HG03432 (cell line): ENCODE data around the gene KCTD6.
A peak's percentile ranks its signal among the peaks of the same experiment; 100 is the strongest.

Experiments used
- ATAC-seq: cut with Tn5 transposase; IDR thresholded peaks from one replicate; pipeline ENCODE4 v1.9.1; 2021; ENCODE audit warnings: mild to moderate bottlenecking, moderate library complexity; ENCODE audit not compliant: unreplicated experiment

Gene KCTD6

GRCh38 chr3:58484722-58485069, 7.2 kb upstream of the KCTD6 start:
- no peak for ATAC-seq

DNA sequence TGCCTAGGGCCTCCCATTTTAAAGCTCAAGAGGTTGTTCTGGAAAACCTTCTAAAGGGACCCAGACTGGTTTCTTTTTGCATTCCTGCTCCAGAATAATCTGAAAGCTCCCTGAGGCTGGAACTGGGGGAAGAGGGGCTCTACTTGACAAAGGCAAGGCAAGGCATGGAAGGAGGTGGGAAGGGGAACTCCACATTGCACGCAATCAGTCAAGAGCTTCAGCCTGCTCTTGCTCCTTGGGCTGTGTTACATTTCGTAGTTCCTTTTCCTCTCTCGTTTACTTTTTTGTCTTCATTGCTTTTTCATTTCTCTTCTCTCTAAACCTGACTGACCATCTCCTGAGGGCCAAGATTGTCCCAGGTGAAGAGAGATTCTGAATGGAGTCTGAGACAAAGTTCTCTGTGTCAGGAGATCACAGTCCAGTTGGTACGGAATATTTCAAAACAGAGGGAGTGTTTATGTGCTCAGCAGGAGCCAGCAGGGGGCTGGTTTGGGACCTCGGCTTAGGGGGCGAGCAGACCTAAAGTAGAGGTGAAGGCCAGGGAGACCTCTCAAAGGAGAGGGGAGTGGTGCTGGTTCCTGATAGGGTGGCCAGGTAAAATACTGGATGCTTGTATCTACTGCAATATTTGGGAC, 6.0 kb upstream of the KCTD6 start:
- ATAC-seq = no peak

DNA sequence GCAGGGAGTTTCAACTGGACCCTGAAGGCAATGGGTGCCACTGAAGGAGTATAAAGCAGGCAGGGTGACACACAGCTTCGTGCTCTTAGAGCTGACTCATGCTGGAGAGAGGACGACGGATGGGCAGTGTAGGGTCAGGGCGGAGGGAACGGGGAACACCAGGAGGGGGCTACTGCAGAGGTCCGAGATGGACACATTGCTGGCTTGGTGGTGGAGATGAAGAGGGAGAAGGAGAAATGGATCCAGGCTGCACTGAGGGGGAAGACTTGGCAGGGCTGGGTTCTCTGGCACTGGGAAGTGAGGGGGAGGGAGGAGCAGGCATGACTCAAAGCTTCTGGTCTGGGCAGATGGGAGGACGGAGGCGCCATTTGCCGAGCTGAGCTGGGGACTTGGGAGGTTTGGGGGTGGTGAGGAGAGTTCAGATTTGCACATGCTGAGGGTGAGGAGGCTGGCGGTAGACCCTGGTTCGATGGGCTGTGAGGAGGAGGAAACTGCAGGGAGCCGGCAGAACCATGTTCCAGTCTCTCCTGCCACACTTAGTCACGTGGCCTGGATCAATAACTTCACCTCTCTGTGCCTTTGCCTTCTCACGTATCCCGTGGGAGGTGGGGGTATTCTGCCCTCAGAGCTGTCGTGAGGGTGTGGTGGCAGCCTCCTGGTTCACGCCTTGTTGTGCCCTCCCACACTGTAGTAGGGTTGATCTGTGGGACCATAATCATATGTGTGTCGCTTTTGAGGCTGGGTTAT, 4.6 kb upstream of the KCTD6 start:
- ATAC-seq = no peak

GRCh38 chr3:58488967-58489366, 2.9 kb upstream of the KCTD6 start:
- ATAC-seq = no peak

DNA sequence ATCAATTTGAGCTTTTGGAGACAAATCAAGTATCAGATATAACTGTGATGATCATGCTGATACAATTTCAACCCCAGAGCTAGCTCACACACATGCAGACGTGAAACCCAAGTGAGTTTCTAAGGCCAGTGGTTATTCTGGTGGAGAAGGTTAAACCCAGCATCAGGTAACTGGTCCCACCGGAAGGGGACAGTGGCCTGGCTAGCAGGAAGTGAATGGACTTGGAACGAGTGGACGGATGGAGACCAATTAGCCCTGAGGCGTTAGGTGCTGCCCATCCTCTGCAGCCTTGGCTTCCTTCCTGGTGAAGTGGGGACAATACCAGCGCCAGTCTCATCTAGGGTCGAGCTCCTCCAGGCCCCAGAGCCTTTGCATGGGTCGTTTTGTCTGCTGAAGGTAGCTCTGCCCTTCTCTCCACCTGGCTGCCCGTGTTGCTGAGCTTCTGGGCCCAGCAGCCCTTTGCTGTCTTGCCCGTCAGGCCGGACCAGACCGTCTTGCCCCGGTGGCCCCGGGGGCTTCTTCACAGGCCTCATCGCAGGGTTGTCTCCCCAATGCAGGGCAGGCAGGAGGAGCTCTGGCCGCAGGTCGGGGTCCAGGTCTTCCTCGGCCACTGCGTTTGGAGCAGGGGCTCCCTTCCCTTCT, 915 bp upstream of the KCTD6 start:
- ATAC-seq = no peak

DNA sequence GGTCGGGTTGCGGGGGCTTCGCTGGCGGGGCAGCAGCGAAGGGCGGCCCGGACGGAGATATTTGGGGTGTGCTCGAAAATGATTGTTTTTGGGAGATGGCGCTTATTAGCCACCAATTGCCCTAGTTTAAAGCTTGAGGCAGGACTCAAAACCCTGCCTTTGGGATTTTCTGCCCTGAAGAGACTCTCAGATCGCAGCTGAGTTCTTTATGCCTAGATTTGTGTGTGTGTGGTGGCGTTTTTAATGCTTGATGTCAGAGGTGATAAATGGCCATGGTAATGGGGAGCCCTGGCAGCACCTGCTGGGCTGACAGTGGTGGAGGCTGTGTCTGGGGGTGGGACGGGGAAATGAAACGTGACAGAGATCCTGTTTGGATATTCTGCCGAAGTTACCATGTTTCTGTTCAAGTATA, 604 bp downstream of the KCTD6 start:
- peak; percentile 23 for ATAC-seq

DNA sequence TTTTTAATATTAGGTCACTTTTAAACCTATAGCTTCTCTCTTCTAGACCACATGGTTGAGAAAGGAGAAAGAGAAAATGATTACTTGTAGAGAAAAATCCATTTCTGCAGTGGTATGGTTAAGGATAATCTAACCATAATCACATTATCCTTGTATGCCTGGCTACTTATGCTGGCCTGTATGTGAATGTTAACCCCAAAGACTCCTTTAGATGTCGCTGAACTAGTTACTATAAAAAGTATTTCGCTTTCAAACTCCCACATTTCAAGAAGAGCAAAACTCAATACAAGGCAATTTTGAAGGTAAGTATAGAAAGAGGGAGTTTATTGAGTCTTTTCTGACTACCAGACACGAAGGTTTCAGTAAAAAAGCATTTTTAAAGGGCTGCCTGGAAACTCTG, 2.2 kb downstream of the KCTD6 start:
- ATAC-seq = no peak

DNA sequence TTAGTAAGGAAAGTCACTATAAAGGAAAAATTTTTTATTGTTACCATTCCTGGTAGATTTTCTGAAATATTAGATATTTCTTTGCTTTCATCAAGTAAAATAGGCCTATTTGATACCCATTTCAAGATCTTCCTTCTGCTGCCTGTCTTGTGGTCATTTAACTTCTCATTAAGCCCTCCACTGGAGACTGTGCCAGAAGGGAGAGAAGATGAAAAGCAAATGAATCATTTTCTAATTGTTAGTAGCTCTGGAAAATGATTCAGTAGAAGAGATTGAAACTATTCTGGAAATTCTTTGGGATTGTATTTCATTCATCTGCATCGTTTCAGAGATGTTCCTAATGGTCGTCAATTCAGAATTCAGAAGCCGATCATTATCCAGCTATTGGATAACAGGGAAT, 3.2 kb downstream of the KCTD6 start:
- ATAC-seq = no peak

GRCh38 chr3:58496206-58496857, 4.4 kb downstream of the KCTD6 start:
- no peak for ATAC-seq

DNA sequence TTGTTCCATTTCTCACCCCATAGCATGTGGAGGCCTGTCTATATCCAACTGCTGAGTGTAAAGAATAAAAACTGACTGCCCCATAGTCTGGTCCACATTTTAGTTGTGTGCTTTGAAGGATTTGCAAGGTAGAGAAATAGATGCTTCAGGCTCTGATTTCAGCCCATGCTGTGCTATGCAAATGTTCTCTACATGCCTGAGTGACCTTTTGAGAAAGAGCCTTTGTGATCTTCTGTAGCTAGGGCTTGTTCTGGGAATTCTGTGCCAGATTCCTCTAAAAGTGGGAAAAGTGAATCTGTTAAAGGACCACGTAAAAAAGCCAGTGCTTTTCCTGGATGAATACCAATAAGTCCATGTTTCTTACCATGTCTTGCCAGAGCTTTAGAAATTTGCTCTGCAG, 5.2 kb downstream of the KCTD6 start:
- ATAC-seq = no peak

DNA sequence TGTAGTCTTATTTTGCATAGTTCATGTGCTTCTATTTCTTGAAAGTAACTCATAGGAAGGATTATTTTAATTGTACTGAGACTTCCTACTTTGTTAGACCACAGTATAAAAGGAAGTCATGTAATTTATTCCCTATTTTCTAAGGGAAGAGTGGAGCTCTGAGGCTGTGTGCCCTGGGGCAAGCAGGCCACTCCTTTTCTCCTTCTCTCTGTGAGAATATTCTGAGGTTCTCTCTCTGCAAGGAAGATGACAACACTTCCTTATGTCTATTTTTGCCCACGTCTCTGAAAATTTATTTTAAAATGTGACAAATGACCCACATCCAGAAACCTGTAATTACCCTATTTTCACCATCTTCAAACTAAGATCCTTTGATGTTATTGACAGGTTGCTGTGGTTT, 11.0 kb downstream of the KCTD6 start:
- ATAC-seq = no peak

DNA sequence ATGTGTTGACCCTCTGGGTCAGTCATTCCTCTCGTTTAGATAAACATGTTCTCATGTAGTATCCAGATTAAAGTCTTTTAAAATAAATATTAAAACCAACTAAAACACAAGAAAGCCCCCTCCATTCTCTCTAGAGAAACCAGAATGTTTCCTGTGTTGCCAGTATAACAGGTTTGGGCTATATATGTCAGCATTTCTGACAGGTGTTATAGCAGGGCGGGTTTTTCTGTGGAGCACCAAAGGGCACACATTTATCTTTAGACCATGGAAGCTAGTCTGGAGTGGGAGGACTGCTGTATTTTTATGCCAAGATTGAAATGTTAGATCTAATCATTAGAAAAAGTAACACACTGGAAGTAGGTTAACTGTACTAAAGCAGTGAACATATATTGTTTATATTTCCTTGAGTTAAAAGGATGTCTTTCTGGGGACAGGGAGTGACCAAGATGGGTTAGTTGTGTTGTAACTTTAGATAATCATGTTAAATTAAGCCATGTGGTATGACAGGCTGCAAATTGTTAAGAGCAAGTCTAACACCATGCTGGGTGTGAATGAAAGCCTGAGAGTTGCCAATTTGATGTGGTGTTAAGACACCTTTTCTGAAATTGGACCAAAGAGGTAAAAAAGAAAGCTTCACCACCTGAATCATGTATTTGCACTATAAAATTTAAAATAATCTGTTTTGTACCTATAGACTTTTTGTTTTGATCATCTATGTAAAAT, 15.6 kb downstream of the KCTD6 start:
- no peak for ATAC-seq

DNA sequence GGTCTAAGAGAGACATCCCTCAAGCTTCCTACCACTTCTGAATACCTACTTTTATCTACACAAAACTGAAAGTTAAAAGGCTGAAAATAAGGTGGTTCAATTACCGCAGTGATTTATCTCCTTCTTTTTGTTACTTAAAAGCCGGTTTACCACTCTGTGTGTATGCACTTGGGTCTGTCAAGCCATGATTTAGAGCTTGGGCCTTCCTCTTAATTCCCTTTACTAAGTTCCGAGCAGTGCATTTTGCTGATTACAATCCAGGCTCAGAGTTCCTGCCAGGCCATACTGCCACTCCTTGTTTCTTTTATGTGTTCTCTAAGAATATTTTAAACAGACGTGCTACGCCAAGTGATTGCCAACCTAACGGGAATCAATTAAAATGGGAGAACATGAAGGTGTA, 16.5 kb downstream of the KCTD6 start:
- ATAC-seq = no peak

- ATAC-seq = no peak
These were observed 22.5 kb downstream of the KCTD6 start for GRCh38 chr3:58514405-58514804.

DNA sequence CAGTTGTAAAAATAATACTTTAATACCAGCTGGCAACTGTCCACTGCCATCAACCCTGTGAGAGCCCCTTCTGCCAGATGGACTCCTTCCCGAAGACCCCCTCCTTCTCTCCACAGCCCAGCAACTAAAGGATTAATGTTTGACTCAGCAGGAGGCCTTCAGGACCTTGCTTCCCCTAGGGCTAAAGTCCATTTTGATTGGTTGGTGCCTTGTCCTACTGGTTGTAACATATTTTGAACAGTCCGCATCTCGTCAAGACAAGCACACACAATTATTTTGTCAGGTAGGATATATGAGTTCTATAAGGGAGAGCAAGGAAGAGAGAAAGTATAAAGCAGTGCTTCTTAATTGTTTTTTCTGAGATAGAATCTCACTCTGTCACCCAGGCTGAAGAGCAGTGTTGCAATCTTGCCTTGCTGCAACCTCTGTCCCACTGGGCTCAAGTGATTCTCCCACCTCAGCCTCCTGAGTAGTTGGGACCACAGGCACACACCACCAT, 26.4 kb downstream of the KCTD6 start:
- no peak for ATAC-seq

GRCh38 chr3:58519668-58520402, 27.9 kb downstream of the KCTD6 start:
- ATAC-seq = no peak

DNA sequence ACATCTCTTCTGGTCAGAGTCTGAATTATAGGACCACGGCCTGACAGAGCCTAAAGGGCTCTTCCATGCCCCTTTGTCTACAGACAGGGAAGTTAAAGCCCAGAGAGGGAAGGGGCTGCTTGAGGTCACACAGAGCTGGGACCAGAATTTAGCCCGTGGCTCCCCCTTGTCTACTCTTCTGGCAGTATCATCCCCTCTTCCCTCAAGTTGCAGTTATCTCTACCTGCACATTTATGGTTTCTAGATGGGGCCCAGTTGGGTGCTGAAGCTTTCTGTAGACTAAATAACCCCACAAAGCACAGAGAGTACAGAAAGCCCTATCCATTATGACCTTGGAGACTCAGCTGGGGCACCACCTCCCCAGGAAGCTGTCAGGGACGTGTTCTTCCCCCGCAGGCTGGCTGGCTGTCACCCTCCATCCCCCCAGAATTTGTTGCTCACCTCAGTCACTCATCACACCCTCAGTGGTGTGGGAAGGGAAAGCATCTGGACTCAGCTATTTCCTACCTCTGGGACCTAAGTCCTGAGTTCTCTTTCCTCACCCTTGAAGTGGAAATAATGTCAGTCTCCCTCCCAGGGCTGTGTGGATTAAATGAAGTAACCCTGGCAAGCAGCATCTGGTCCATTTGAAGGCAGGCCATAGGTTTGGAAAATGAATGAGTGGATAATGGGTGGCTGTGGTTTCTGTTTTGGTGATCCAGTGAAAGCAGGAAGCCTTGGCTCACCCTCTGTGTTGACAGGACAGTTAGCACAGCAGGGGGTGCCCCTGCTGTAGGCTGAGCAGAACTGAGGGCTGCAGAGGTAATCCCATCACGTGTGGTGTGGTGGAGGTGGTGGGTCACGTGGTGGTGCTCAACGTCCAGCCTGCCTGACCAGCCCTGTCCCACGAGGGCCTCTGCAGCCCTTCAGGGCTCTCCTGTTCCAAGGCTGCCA, 28.8 kb downstream of the KCTD6 start:
- peak; percentile 64 for ATAC-seq

DNA sequence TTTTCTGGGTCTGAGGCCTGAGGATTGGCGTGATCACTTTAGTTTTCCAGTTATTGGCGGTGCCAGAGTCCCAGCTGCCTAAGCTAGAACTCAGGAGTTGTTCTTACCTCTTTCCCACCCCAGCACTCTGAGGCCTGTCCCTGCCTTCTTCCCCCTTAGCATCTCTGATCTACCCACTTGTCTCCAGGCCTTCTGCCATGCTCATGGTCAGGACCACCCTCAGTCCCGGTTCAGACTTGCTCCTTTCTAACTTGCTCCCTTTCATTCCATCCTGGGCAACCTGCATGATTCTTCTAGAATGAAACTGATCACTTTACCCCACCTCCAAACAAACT, 29.4 kb downstream of the KCTD6 start:
- no peak for ATAC-seq

DNA sequence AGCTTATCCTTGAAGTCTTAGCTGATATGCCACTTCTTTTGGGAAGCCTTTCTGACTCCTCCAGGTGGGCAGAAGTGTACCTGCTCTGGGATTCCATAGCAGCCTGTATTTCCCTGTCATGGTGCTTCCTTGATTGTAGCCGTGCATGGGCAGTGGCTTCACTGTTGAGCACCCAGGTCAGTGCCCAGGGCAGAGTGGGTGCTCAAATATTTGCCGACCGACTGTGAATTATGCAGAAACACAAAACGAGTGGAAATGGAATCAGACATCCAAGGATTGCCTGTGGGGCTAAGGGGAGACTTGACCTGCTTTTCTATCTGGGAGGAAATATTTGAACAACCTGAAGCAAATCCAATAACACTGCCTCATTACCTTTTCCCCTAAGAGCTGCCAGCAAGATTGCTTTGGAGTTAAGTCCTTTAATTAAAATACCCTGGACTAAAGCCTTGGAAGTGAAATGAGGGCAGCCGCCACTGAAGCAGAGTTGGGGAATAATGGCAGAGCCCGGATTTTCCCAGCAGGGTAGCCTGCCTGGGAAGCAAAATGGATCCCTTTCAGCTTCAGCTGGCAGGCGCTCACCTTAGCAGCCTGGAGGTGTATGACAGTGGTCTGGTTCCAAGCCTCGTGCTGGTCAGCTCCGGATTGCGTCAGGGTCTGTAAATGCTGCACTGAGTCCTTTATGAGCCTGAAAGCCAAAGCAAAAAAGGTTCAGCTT, 30.2 kb downstream of the KCTD6 start:
- ATAC-seq = no peak
